HTERT RPE-1 (cell line): ENCODE measurements around the gene FBXL14.

ENCODE experiments used
- in situ Hi-C: fragments of 300-500 bp; cut with MboI; formaldehyde crosslinking; loops from 4 replicates; pipeline ENCODE4 v1.14.3; 2020; ENCODE audit warnings: low sequenced_read_pairs

The FBXL14 gene

GRCh38 chr12:1594261-1595025 is at the start of gene FBXL14:
FBXL14 (minus strand) TSS chr12:1594581; CDS start chr12:1594066, 515 bp downstream.
- in situ Hi-C loops = no loop called here

GRCh38 chr12:1643905-1644533 is 49.6 kb upstream of the FBXL14 start:
- in situ Hi-C loops = no loop called here

GRCh38 chr12:1643043-1643442 is 48.7 kb upstream of the FBXL14 start:
- in situ Hi-C loops = no loop called here

- in situ Hi-C loops = no loop called here
Observed at GRCh38 chr12:1642513-1642912, 48.1 kb upstream of the FBXL14 start.

GRCh38 chr12:1640328-1641234 is 46.2 kb upstream of the FBXL14 start:
- in situ Hi-C loops = no loop called here

GRCh38 chr12:1639538-1639937 is 45.2 kb upstream of the FBXL14 start:
- in situ Hi-C loops = no loop called here

- in situ Hi-C loops = no loop called here
Observed at GRCh38 chr12:1638203-1638602, 43.8 kb upstream of the FBXL14 start.

GRCh38 chr12:1635301-1636095 is 41.1 kb upstream of the FBXL14 start:
- in situ Hi-C loops = no loop called here

- in situ Hi-C loops = no loop called here
Observed at GRCh38 chr12:1634590-1635191, 40.3 kb upstream of the FBXL14 start.

GRCh38 chr12:1634149-1634548 is 39.8 kb upstream of the FBXL14 start:
- in situ Hi-C loops = no loop called here

GRCh38 chr12:1633459-1633858 is 39.1 kb upstream of the FBXL14 start:
- in situ Hi-C loops = no loop called here

GRCh38 chr12:1632702-1633101 is 38.3 kb upstream of the FBXL14 start:
- in situ Hi-C loops = no loop called here

- in situ Hi-C loops = no loop called here
Observed at GRCh38 chr12:1630827-1631591, 36.6 kb upstream of the FBXL14 start.

- in situ Hi-C loops = no loop called here
Observed at GRCh38 chr12:1630133-1630826, 35.9 kb upstream of the FBXL14 start.

- in situ Hi-C loops = no loop called here
Observed at GRCh38 chr12:1629338-1630132, 35.2 kb upstream of the FBXL14 start.

GRCh38 chr12:1628666-1629337 is 34.4 kb upstream of the FBXL14 start, which contains the start of gene WNT5B:
WNT5B (plus strand) TSS chr12:1629231; CDS start chr12:1631355, 2,124 bp downstream.
- in situ Hi-C loops = no loop called here

- in situ Hi-C loops = no loop called here
Observed at GRCh38 chr12:1622406-1622805, 28.0 kb upstream of the FBXL14 start.
